NCI-H146 treated with DMSO at 0.1 percent for 48 hours (cell line): ENCODE data around the gene CFAP45.
A peak's percentile ranks its signal among the peaks of the same experiment; 100 is the strongest.
"Not testable (repeated sequence)": the region's sequence is repeated elsewhere in the genome, so short reads cannot be mapped to it uniquely, and the experiment has no call there.

ENCODE experiments used
- DNase-seq: peaks from one replicate; lab custom pipeline; 2025; ENCODE audit not compliant: unreplicated experiment; lab: John Stamatoyannopoulos, UW

CFAP45 gene

GRCh38 chr1:159911326-159912070, 11.5 kb upstream of the CFAP45 start:
- DNase-seq, result no peak

GRCh38 chr1:159908031-159908940, 8.3 kb upstream of the CFAP45 start:
- no peak for DNase-seq

DNA sequence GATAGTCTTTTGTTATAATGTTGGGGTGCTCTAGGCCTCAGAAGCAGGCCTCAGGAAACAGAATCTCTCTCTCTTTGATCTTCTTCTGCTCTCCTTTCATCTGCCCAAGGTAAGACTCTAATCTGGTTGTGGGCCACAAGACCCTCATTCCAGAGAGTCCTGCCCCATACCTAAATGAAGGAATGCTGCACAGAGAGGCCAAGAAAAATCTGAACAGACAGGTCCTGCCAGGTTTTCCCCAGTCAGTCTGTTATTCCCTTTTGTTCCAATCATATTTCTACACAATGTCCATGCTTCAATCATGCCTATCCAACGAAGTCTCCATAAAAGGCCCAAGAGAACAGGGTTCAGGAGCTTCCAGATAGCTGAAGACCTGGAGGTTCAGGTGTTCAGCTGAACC, 7.0 kb upstream of the CFAP45 start:
- no peak for DNase-seq

DNA sequence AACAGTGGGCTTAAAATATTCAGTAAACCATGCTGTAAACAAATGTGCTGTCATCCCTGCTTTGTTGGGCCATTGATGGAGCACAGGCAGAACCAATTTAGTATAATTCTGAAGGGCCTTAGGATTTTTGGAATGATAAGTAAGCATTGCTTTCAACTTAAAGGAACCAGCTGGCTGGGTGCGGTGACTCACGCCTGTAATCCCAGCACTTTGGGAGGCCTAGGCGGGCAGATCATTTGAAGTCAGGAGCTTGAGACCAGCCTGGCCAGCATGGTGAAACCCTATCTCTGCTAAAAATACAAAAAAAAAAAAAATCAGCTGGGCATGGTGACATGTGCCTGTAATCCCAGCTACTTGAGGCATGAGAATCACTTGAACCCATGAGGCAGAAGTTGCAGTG, 4.1 kb upstream of the CFAP45 start:
- DNase-seq, result not testable (repeated sequence)

- no peak for DNase-seq
These were observed 2.6 kb upstream of the CFAP45 start for GRCh38 chr1:159902541-159902940.

DNA sequence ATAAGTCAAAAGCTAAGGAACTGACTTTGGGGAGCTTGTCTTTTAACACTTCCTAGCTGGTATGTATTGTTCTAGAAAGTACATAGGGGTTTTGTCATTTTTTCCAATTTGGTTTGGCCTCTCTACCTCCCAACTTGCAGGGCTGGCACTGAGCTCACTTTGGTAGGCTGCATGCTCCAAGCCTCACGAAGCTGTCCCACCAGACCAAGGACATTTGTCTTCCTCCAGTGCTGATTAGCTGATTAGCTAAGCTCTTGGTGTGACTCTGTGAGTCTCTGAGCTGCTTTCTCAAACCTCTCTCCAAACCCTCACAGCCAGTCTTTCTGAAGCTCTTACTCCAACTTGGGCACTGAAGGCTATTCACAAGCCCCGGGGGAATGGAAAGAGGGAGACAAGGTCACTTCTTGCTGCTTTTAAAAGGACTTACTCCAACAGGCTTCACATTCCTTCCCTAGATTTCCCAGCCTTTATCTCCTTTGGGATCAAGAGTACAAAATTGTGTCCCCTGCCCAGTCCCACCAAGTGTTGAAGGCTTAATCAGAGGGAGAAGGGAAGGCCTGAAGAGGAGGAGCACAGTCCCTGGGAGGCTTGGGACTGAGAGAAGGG, 893 bp upstream of the CFAP45 start:
- DNase-seq, result no peak

DNA sequence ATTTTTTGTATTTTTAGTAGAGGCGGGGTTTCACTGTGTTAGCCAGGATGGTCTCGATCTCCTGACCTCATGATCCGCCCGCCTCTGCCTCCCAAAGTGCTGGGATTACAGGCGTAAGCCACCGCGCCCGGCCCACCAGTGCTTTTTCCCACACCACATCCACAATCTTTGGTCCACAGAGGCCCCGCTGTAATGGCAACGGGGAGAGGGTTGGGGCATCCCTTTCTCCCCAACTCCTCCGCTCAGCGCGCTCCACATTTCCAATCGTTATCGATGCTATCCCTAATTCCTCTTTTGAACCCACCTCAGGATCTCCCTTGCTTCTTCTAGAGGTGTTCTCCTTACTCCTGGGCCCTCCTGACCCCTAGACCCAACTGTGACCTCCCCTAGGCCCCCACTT, 331 bp downstream of the CFAP45 start:
- DNase-seq, result not testable (repeated sequence)

GRCh38 chr1:159898527-159898926, 1.4 kb downstream of the CFAP45 start:
- DNase-seq, result no peak

- DNase-seq, result no peak
These were observed 2.0 kb downstream of the CFAP45 start for GRCh38 chr1:159897962-159898361.

DNA sequence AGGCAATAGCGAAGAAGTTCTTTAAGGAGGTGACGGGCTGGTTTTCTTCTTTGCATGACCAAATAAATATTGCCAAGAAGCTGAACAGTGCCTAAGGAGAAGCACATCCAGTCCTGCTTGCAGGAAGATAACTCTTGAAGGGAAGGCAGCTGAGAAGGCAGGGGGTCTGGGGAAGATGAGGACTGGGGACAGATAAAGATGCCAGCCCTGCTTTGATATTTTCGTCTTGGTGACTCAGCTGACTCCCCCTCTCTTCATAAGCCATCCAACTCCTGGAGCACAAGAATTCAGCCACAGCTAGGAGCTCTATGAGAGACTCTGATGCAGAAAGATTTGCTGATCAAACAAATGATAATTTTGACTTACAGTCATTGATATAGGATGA, 3.4 kb downstream of the CFAP45 start:
- DNase-seq, result no peak

DNA sequence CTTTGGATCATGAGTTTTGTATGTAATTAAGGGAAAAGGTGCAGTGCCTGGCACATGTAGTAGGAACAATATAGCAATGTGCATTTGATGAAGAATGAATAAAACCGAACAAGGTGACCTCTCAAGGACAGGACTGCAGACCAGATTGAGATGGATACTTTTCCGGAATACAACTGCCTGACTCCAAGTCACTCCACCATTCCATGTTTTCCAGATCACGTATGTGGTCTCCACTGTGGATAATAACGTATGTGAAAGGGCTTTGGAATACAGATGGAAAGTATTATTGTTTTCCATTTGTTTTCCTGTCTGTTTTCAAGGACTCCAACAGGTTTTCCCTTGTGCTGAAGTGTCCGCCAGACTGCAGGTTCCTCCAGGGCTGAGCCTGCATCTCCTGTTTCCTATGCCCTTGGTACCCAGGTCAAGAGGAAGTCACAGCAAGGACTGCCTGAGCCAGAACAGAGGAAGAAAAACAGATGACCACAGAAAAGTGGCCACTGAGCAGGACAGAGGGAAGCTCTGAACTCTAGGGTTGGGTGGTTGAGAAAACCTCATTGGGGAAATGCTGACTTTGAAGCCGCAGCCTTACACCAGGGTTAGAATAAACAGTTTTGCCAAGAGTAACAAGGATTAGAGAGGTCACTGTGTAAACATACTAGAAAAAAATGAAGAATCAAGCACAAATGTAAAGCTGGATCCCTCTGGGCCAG, 4.0 kb downstream of the CFAP45 start:
- DNase-seq, result no peak

GRCh38 chr1:159895286-159895685, 4.7 kb downstream of the CFAP45 start:
- peak; percentile 20 for DNase-seq

DNA sequence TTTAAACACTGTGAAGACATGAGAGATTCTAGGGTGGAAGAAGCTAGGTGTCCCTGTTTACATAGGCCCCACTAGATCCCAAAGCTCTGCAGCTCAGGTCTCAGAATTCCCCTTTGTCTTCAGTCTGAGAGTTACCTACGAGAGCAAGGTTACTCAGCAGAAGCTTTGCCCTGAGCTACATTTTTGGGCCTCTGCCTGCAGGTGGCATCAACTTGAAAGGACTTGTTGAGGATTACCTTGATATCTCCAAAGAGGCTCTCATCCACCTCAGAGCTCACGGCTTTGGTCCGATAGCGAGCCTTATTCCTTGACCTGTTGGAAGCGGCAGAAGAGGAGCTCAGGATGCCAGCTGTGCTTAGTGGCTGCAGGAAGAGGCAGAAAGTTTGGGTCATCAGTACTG, 7.0 kb downstream of the CFAP45 start:
- DNase-seq, result no peak

GRCh38 chr1:159891275-159892157, 8.4 kb downstream of the CFAP45 start:
- DNase-seq, result peak; percentile 61

DNA sequence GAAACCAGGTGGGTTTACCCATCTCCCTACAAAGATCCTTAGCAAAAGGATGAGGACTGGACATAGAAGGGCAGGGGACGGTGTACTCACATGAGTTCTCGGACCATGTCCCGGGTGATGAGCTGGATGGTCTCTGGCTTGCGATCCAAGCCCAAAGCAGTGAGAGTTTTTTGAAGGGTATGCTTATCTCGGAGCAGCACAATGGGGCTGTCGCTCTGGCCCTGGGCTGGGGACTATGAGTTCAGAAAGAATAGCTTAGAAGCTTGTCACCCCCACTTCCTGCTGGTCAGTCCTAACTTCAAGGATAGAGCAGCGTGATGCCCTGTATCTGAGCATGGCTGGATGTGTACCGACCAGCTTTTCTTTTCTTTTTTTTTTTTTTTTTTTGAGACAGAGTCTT, 9.6 kb downstream of the CFAP45 start:
- no peak for DNase-seq

- DNase-seq, result no peak
These were observed 10.1 kb downstream of the CFAP45 start for GRCh38 chr1:159889821-159890252.

GRCh38 chr1:159889202-159889601, 10.8 kb downstream of the CFAP45 start:
- DNase-seq, result no peak

- no peak for DNase-seq
These were observed 15.7 kb downstream of the CFAP45 start for GRCh38 chr1:159884296-159884695.

- no peak for DNase-seq
These were observed 16.8 kb downstream of the CFAP45 start for GRCh38 chr1:159883134-159883533.

DNA sequence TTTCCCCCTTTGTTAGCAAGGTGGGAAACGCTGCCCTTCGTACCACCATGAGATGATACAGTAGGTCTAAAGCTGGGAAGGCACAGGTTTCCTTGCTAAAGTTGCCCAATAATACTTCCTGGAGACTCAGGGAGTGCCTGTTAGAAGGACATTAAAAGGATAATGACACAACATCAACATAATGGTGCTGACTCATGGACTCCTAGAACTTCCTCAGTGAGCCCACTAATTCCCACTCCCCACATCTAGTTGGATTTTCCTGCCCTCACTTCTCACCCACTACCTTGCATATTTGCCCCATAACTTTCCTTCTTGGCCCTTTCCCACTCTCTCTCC, 17.5 kb downstream of the CFAP45 start:
- DNase-seq, result no peak
